Measurements from ENCODE around the gene FBLN1.

GRCh38 chr22:45584121-45584570, 81.5 kb downstream of the FBLN1 start:
- TF ChIP-seq CTCF (IDR thresholded peaks at IDR 0.05) (no peak), POLR2A (IDR thresholded peaks at IDR 0.05) (no peak), EP300 (IDR thresholded peaks at IDR 0.05; ENCODE audit: low read depth) (no peak), POLR2AphosphoS5 (IDR thresholded peaks at IDR 0.05) (no peak)

Data from transverse colon (tissue), 4 donors.